Measurements from ENCODE around the gene CFAP73. TPM values are rescaled to one million over a fixed set of nuclear protein-coding genes. Genes with fewer than 3 reads are reported as not detected.

The CFAP73 gene
- total and polyA plus RNA-seq, 2 experiments from 2014 or later = 0.50 to 0.59 TPM

DNA sequence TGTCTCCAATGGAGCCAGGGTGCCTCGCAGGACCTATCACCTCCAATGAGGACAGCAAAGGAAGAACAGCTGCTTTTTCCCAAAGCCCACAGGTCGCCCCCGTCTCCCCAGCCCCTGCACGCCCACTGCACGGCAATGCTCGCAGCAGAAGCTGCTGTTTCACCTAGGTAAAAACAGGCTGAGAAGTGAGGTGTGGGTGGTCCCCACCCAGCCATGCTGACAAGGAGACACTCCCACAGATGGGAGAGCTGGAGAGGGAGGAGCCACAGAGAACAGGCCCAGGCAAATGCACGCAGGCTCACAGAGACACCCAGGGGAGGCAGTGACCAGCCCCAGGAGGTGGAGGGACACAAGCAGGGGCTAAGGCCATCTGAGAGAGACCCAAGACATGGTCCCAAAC lies 10.4 kb downstream of the CFAP73 start:
- Mint-ChIP-seq H3K9me3 (peaks cover 3% of the 10 kb centered on the region; the same call in 1 of the 3 replicates), H3K27me3 (ENCODE audit: insufficient read depth, low read depth, poor library complexity) (peaks cover 27% of the 10 kb centered on the region), H3K4me3 (no peak overlapping the region), H3K4me1 (peaks cover 25% of the 10 kb centered on the region), H3K36me3 (ENCODE audit: low read depth) (peaks cover 65% of the 10 kb centered on the region), H3K27ac (no peak overlapping the region)
- peaks cover 11% of the 10 kb centered on the region; the same call in 1 of the 2 replicates for H3F3A ChIP-seq (replicated peaks; ENCODE audit: low read depth)
- no peak for TF ChIP-seq JUNB (IDR thresholded peaks at IDR 0.05; ENCODE audit: unreplicated experiment)
- no peak for TF ChIP-seq NANOG (IDR thresholded peaks at IDR 0.05; ENCODE audit: borderline replicate concordance)
- TF ChIP-seq POLR2AphosphoS5 (IDR thresholded peaks at IDR 0.05; ENCODE audit: low read depth) = no peak
- TF ChIP-seq, protein P1, sequence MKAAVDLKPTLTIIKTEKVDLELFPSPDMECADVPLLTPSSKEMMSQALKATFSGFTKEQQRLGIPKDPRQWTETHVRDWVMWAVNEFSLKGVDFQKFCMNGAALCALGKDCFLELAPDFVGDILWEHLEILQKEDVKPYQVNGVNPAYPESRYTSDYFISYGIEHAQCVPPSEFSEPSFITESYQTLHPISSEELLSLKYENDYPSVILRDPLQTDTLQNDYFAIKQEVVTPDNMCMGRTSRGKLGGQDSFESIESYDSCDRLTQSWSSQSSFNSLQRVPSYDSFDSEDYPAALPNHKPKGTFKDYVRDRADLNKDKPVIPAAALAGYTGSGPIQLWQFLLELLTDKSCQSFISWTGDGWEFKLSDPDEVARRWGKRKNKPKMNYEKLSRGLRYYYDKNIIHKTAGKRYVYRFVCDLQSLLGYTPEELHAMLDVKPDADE (IDR thresholded peaks at IDR 0.05) = no peak
- no peak for TF ChIP-seq ZNF114 (CRISPR knock-in tag; IDR thresholded peaks at IDR 0.05)
- no peak for TF ChIP-seq EZH2 (IDR thresholded peaks at IDR 0.05; ENCODE audit: low read depth, unreplicated experiment)
- no peak for TF ChIP-seq CREB1 (CRISPR knock-in tag; IDR thresholded peaks at IDR 0.05; ENCODE audit: low read depth)
- TF ChIP-seq, protein P2, sequence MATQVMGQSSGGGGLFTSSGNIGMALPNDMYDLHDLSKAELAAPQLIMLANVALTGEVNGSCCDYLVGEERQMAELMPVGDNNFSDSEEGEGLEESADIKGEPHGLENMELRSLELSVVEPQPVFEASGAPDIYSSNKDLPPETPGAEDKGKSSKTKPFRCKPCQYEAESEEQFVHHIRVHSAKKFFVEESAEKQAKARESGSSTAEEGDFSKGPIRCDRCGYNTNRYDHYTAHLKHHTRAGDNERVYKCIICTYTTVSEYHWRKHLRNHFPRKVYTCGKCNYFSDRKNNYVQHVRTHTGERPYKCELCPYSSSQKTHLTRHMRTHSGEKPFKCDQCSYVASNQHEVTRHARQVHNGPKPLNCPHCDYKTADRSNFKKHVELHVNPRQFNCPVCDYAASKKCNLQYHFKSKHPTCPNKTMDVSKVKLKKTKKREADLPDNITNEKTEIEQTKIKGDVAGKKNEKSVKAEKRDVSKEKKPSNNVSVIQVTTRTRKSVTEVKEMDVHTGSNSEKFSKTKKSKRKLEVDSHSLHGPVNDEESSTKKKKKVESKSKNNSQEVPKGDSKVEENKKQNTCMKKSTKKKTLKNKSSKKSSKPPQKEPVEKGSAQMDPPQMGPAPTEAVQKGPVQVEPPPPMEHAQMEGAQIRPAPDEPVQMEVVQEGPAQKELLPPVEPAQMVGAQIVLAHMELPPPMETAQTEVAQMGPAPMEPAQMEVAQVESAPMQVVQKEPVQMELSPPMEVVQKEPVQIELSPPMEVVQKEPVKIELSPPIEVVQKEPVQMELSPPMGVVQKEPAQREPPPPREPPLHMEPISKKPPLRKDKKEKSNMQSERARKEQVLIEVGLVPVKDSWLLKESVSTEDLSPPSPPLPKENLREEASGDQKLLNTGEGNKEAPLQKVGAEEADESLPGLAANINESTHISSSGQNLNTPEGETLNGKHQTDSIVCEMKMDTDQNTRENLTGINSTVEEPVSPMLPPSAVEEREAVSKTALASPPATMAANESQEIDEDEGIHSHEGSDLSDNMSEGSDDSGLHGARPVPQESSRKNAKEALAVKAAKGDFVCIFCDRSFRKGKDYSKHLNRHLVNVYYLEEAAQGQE (IDR thresholded peaks at IDR 0.05; ENCODE audit: unreplicated experiment) = no peak
- TF ChIP-seq EZH2phosphoT487 (IDR thresholded peaks at IDR 0.05; ENCODE audit: unreplicated experiment) = no peak
- TF ChIP-seq, protein P3, sequence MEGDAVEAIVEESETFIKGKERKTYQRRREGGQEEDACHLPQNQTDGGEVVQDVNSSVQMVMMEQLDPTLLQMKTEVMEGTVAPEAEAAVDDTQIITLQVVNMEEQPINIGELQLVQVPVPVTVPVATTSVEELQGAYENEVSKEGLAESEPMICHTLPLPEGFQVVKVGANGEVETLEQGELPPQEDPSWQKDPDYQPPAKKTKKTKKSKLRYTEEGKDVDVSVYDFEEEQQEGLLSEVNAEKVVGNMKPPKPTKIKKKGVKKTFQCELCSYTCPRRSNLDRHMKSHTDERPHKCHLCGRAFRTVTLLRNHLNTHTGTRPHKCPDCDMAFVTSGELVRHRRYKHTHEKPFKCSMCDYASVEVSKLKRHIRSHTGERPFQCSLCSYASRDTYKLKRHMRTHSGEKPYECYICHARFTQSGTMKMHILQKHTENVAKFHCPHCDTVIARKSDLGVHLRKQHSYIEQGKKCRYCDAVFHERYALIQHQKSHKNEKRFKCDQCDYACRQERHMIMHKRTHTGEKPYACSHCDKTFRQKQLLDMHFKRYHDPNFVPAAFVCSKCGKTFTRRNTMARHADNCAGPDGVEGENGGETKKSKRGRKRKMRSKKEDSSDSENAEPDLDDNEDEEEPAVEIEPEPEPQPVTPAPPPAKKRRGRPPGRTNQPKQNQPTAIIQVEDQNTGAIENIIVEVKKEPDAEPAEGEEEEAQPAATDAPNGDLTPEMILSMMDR (conservative IDR thresholded peaks at IDR 0.05; ENCODE audit: low read depth in 2 of 2) = no peak
- no peaks in the 10 kb centered on the region for H3K27me3 ChIP-seq (ENCODE audit: insufficient read depth)
- no peak overlapping the region for H3K4me2 ChIP-seq
- H2AFZ ChIP-seq = no peak overlapping the region
- no peaks in the 10 kb centered on the region for H3K79me2 ChIP-seq (replicated peaks; ENCODE audit: insufficient read depth)
- peaks cover 12% of the 10 kb centered on the region; the same call in 1 of the 2 replicates for H4K20me1 ChIP-seq (replicated peaks; ENCODE audit: insufficient read depth)
- H3K36me3 ChIP-seq (ENCODE audit: insufficient read depth) = peaks cover 2% of the 10 kb centered on the region; the same call in 1 of the 2 replicates
- no peak overlapping the region for H3K4me3 ChIP-seq
- no peaks in the 10 kb centered on the region for H3K9me2 ChIP-seq (ENCODE audit: insufficient read depth)
- ATAC-seq = no peak
- no peak overlapping the region for H3K27ac ChIP-seq (ENCODE audit: low read depth)
- no peak for DNase-seq (ENCODE audit: low spot score)
- peaks cover 9% of the 10 kb centered on the region; the same call in 1 of the 2 replicates for H3K4me1 ChIP-seq (ENCODE audit: insufficient read depth)
